GM23248 (cell line): ENCODE results near the gene DLG2. TPM values are rescaled to one million over a fixed set of nuclear protein-coding genes. Genes with fewer than 3 reads are reported as not detected.

Experiments
- DNase-seq: peaks from one replicate; pipeline ENCODE4 v3.0.0-alpha.2; 2015
- H2AFZ ChIP-seq: fragments of 200-600 bp; sonication (generic); 2 replicates; pipeline ENCODE4 v1.6.1; 2016; ENCODE audit warnings: antibody characterized with exemption
- H3F3A ChIP-seq: fragments of 200-600 bp; sonication (generic); 2 replicates; pipeline ENCODE4 v1.6.1; 2016; ENCODE audit warnings: mild to moderate bottlenecking, antibody characterized with exemption, mixed run types; ENCODE audit not compliant: insufficient read depth
- H3K27ac ChIP-seq: fragments of 200-600 bp; sonication (generic); 2 replicates; pipeline ENCODE4 v1.5.1; 2016; ENCODE audit warnings: mild to moderate bottlenecking
- H3K27me3 ChIP-seq: fragments of 200-600 bp; sonication (generic); replicated peaks from 2 replicates; pipeline ENCODE4 v1.6.1; 2016; ENCODE audit warnings: mild to moderate bottlenecking; ENCODE audit not compliant: insufficient read depth
- H3K36me3 ChIP-seq: fragments of 200-600 bp; sonication (generic); 2 replicates; pipeline ENCODE4 v1.6.1; 2016; ENCODE audit warnings: low read depth, mild to moderate bottlenecking
- H3K4me1 ChIP-seq: fragments of 200-600 bp; sonication (generic); 2 replicates; pipeline ENCODE4 v1.6.1; 2016; ENCODE audit warnings: mild to moderate bottlenecking; ENCODE audit not compliant: insufficient read depth
- H3K4me2 ChIP-seq: fragments of 200-600 bp; sonication (generic); one replicate; pipeline ENCODE4 v1.6.1; 2016; ENCODE audit warnings: mild to moderate bottlenecking; ENCODE audit not compliant: unreplicated experiment
- H3K4me3 ChIP-seq: fragments of 200-600 bp; sonication (generic); 2 replicates; pipeline ENCODE4 v1.5.1; 2016; ENCODE audit warnings: mild to moderate bottlenecking
- H3K79me2 ChIP-seq: fragments of 200-600 bp; sonication (generic); 2 replicates; pipeline ENCODE4 v1.6.1; 2016; ENCODE audit warnings: mild to moderate bottlenecking; ENCODE audit not compliant: insufficient read depth
- H3K9ac ChIP-seq: fragments of 200-600 bp; sonication (generic); 2 replicates; pipeline ENCODE4 v1.6.1; 2016; ENCODE audit warnings: mild to moderate bottlenecking
- H3K9me2 ChIP-seq: fragments of 200-600 bp; sonication (generic); 2 replicates; pipeline ENCODE4 v1.6.1; 2016; ENCODE audit warnings: mixed run types, mild to moderate bottlenecking, moderate library complexity; ENCODE audit not compliant: insufficient read depth
- H3K9me3 ChIP-seq: fragments of 200-600 bp; sonication (generic); one replicate; pipeline ENCODE4 v1.6.1; 2017; ENCODE audit warnings: low read depth
- H4K20me1 ChIP-seq: fragments of 200-600 bp; sonication (generic); 2 replicates; pipeline ENCODE4 v1.6.0; 2016; ENCODE audit not compliant: insufficient read depth
- EZH2 ChIP-seq: fragments of 200-600 bp; sonication (generic); IDR thresholded peaks from 2 replicates; pipeline ENCODE4 v1.6.1; 2018; ENCODE audit warnings: antibody characterized with exemption, mild to moderate bottlenecking; ENCODE audit not compliant: insufficient read depth, poor library complexity, severe bottlenecking
- EZH2phosphoT487 ChIP-seq: fragments of 200-600 bp; sonication (generic); IDR thresholded peaks from 2 replicates; pipeline ENCODE4 v1.6.1; 2018; ENCODE audit warnings: antibody characterized with exemption, moderate library complexity, mild to moderate bottlenecking, low read depth; ENCODE audit not compliant: insufficient read depth
- WGBS, 2 experiments: methylation state at CpG; one replicate each; pipeline ENCODE4 v1.1.6; 2015 to 2017; ENCODE audit warnings: low lambda C conversion rate in 2 of 2, low coverage in 1 of 2; ENCODE audit errors: missing lambda C conversion rate in 2 of 2; 5-methylcytosine and 5-hydroxymethylcytosine counted together
- in situ Hi-C: fragments of 300-500 bp; cut with MboI; formaldehyde crosslinking; loops from 2 replicates; pipeline ENCODE4 v1.15.0; 2020
- polyA plus RNA-seq: library from polyadenylated mRNA; unstranded; fragments of >200 nt; fragmentation: Nextera tagmentation; extraction: Ambion mirVana; gene quantifications from 2 replicates; pipeline ENCODE4 v1.2.1, GENCODE V29; 2016
- total RNA-seq: library from RNA; depleted of rRNA; stranded (reverse); fragments of >200 nt; shearing (Covaris generic); gene quantifications from 2 replicates; pipeline ENCODE4 v1.2.3, GENCODE V29; 2014

The DLG2 gene
- total and polyA plus RNA-seq, 2 experiments from 2014 or later = 1.1 to 1.7 TPM

GRCh38 chr11:83895516-83895915 is 1731.6 kb downstream of the DLG2 start:
- Histone ChIP-seq H3K9me3 (no peaks in the 10 kb centered on the region), H3K27ac (no peak overlapping the region)
- no peak for DNase-seq

GRCh38 chr11:83881428-83881827 is 1745.7 kb downstream of the DLG2 start:
- H3K9me2 ChIP-seq = no peaks in the 10 kb centered on the region
- 16 to 26% methylated on average over 1 of the region's 1 CpG for WGBS, 2 experiments
- no peaks in the 10 kb centered on the region for H4K20me1 ChIP-seq
- H3K27me3 ChIP-seq = no peaks in the 10 kb centered on the region
- H3K27ac ChIP-seq = no peak overlapping the region
- H3K36me3 ChIP-seq = no peaks in the 10 kb centered on the region
- H3K79me2 ChIP-seq = no peaks in the 10 kb centered on the region
- no peaks in the 10 kb centered on the region for H3K9me3 ChIP-seq
- H3K9ac ChIP-seq = no peak overlapping the region
- TF ChIP-seq EZH2phosphoT487 (no peak), EZH2 (no peak)
- no peak overlapping the region for H2AFZ ChIP-seq
- no peak overlapping the region for H3K4me2 ChIP-seq
- H3F3A ChIP-seq = no peaks in the 10 kb centered on the region
- peak; percentile 10 for DNase-seq
- H3K4me3 ChIP-seq = no peak overlapping the region
- H3K4me1 ChIP-seq = no peaks in the 10 kb centered on the region
- in situ Hi-C loops = no loop called here

More at GRCh38 chr11:83895516-83895915, 1731.6 kb downstream of the DLG2 start:
- Histone ChIP-seq H3K79me2 (no peaks in the 10 kb centered on the region), H2AFZ (no peak overlapping the region), H3K4me1 (no peaks in the 10 kb centered on the region), H3K36me3 (no peaks in the 10 kb centered on the region), H3K4me2 (no peak overlapping the region), H3K9me2 (no peaks in the 10 kb centered on the region), H3F3A (no peaks in the 10 kb centered on the region), H4K20me1 (no peaks in the 10 kb centered on the region), H3K4me3 (no peak overlapping the region), H3K9ac (no peak overlapping the region), H3K27me3 (no peaks in the 10 kb centered on the region)
- no peak for TF ChIP-seq EZH2
- no peak for TF ChIP-seq EZH2phosphoT487
- in situ Hi-C loops = no loop called here

GRCh38 chr11:83871054-83871453 is 1756.1 kb downstream of the DLG2 start:
- Histone ChIP-seq H3K9me3 (no peaks in the 10 kb centered on the region), H4K20me1 (no peaks in the 10 kb centered on the region), H3K4me1 (no peaks in the 10 kb centered on the region), H3K9ac (no peak overlapping the region), H3K4me3 (no peak overlapping the region), H2AFZ (no peak overlapping the region), H3K79me2 (no peaks in the 10 kb centered on the region), H3F3A (no peaks in the 10 kb centered on the region), H3K27ac (no peak overlapping the region), H3K4me2 (no peak overlapping the region), H3K9me2 (no peaks in the 10 kb centered on the region), H3K36me3 (no peaks in the 10 kb centered on the region), H3K27me3 (no peaks in the 10 kb centered on the region)
- in situ Hi-C loops = no loop called here
- no peak for DNase-seq
- TF ChIP-seq EZH2phosphoT487 (no peak), EZH2 (no peak)

- Histone ChIP-seq H3K9me3 (no peaks in the 10 kb centered on the region), H3K4me1 (no peaks in the 10 kb centered on the region), H3K27ac (no peak overlapping the region), H3K9ac (no peak overlapping the region), H3K27me3 (no peaks in the 10 kb centered on the region), H3K4me2 (no peak overlapping the region), H3F3A (no peaks in the 10 kb centered on the region), H2AFZ (no peak overlapping the region), H3K4me3 (no peak overlapping the region), H4K20me1 (no peaks in the 10 kb centered on the region), H3K79me2 (no peaks in the 10 kb centered on the region), H3K9me2 (no peaks in the 10 kb centered on the region), H3K36me3 (no peaks in the 10 kb centered on the region)
- WGBS, 2 experiments = 27 to 38% methylated on average over 5 of the region's 5 CpGs
- no peak for TF ChIP-seq EZH2
- no peak for TF ChIP-seq EZH2phosphoT487
- in situ Hi-C loops = no loop called here
- DNase-seq = no peak
These were observed 1760.5 kb downstream of the DLG2 start for GRCh38 chr11:83866655-83867054.
